IPS-11a (cell line): Measurements from ENCODE around the gene NLK.
"Not testable (repeated sequence)": the region's sequence is repeated elsewhere in the genome, so short reads cannot be mapped to it uniquely, and the experiment has no call there.

ENCODE experiments used
- H3K4me3 ChIP-seq: one replicate; pipeline ENCODE4 v1.5.1; 2013; ENCODE audit warnings: low read depth, low read length, control low read depth

The NLK gene

GRCh38 chr17:28188841-28189263 lies 146.4 kb downstream of the NLK start:
- H3K4me3 ChIP-seq = no peak overlapping the region

GRCh38 chr17:28189667-28190066 lies 147.2 kb downstream of the NLK start:
- H3K4me3 ChIP-seq = no peak overlapping the region

- no peak overlapping the region for H3K4me3 ChIP-seq
Observed at GRCh38 chr17:28191018-28191417, 148.5 kb downstream of the NLK start.

GRCh38 chr17:28193241-28193640 lies 150.8 kb downstream of the NLK start:
- H3K4me3 ChIP-seq = no peak overlapping the region

GRCh38 chr17:28194382-28194781 lies 151.9 kb downstream of the NLK start:
- no peak overlapping the region for H3K4me3 ChIP-seq

- H3K4me3 ChIP-seq = no peak overlapping the region
Observed at GRCh38 chr17:28196636-28197035, 154.2 kb downstream of the NLK start.

GRCh38 chr17:28199115-28199514 lies 156.6 kb downstream of the NLK start:
- H3K4me3 ChIP-seq = no peak overlapping the region

GRCh38 chr17:28199728-28200127 lies 157.3 kb downstream of the NLK start:
- H3K4me3 ChIP-seq = no peak overlapping the region

GRCh38 chr17:28201315-28201714 lies 158.8 kb downstream of the NLK start:
- H3K4me3 ChIP-seq = no peak overlapping the region

GRCh38 chr17:28204244-28204643 lies 161.8 kb downstream of the NLK start:
- no peak overlapping the region for H3K4me3 ChIP-seq

GRCh38 chr17:28204751-28205150 lies 162.3 kb downstream of the NLK start:
- no peak overlapping the region for H3K4me3 ChIP-seq

- no peak overlapping the region for H3K4me3 ChIP-seq
Observed at GRCh38 chr17:28206292-28206691, 163.8 kb downstream of the NLK start.

GRCh38 chr17:28211811-28212210 lies 169.3 kb downstream of the NLK start:
- H3K4me3 ChIP-seq = no peak overlapping the region

- H3K4me3 ChIP-seq = not testable (repeated sequence)
Observed at GRCh38 chr17:28213578-28213977, 171.1 kb downstream of the NLK start.

- no peak overlapping the region for H3K4me3 ChIP-seq
Observed at GRCh38 chr17:28216052-28216451, 173.6 kb downstream of the NLK start.

GRCh38 chr17:28216528-28216927 lies 174.1 kb downstream of the NLK start:
- H3K4me3 ChIP-seq = no peak overlapping the region

GRCh38 chr17:28219771-28220170 lies 177.3 kb downstream of the NLK start:
- no peak overlapping the region for H3K4me3 ChIP-seq

GRCh38 chr17:28221751-28222414 lies 179.4 kb downstream of the NLK start:
- H3K4me3 ChIP-seq = no peak overlapping the region

GRCh38 chr17:28225271-28225670 lies 182.8 kb downstream of the NLK start:
- H3K4me3 ChIP-seq = no peak overlapping the region

GRCh38 chr17:28225867-28226266 lies 183.4 kb downstream of the NLK start:
- no peak overlapping the region for H3K4me3 ChIP-seq

GRCh38 chr17:28226563-28227315 lies 184.3 kb downstream of the NLK start:
- peak overlapping the region; percentile 53 for H3K4me3 ChIP-seq

GRCh38 chr17:28227316-28228108 lies 185.0 kb downstream of the NLK start:
- peak overlapping the region; percentile 78 for H3K4me3 ChIP-seq
